Glutamatergic neuron (in vitro differentiated cells): Measurements from ENCODE around the gene MRPS2. TPM values are rescaled to one million over a fixed set of nuclear protein-coding genes. Genes with fewer than 3 reads are reported as not detected.

ENCODE experiments used
- DNase-seq: peaks from one replicate; pipeline ENCODE4 v3.0.0; 2022
- H3K27ac Mint-ChIP-seq: one replicate; pipeline ENCODE4 v1.8.0; 2020; ENCODE audit warnings: mild to moderate bottlenecking, mixed read lengths, inconsistent platforms; ENCODE audit not compliant: unreplicated experiment
- H3K27me3 Mint-ChIP-seq: one replicate; pipeline ENCODE4 v1.8.0; 2020; ENCODE audit warnings: mild to moderate bottlenecking, moderate library complexity, mixed read lengths, inconsistent platforms; ENCODE audit not compliant: unreplicated experiment
- H3K36me3 Mint-ChIP-seq: one replicate; pipeline ENCODE4 v1.8.0; 2020; ENCODE audit warnings: mild to moderate bottlenecking, mixed read lengths, inconsistent platforms; ENCODE audit not compliant: unreplicated experiment
- H3K4me1 Mint-ChIP-seq: one replicate; pipeline ENCODE4 v1.8.0; 2020; ENCODE audit warnings: mild to moderate bottlenecking, low read depth, mixed read lengths, inconsistent platforms; ENCODE audit not compliant: unreplicated experiment
- H3K4me3 Mint-ChIP-seq: one replicate; pipeline ENCODE4 v1.8.0; 2020; ENCODE audit warnings: mild to moderate bottlenecking, mixed read lengths, inconsistent platforms; ENCODE audit not compliant: unreplicated experiment
- H3K9me3 Mint-ChIP-seq: one replicate; pipeline ENCODE4 v1.8.0; 2020; ENCODE audit warnings: mild to moderate bottlenecking, moderate library complexity, mixed read lengths, inconsistent platforms; ENCODE audit not compliant: unreplicated experiment
- total RNA-seq: library from RNA; stranded (reverse); fragmentation: NEBNext Ultra II Directional; extraction: Animal tissue kit (Norgen Biotek cat#: 25700); gene quantifications from one replicate; pipeline ENCODE4 v1.2.1, GENCODE V29; 2021; ENCODE audit not compliant: unreplicated experiment
- TF ChIP-seq, protein P1 (sequence below): fragments of 200-600 bp; sonication (generic); IDR thresholded peaks from one replicate; pipeline ENCODE4 v1.5.0; 2021; ENCODE audit not compliant: partially characterized antibody, unreplicated experiment

MRPS2 gene
- total RNA-seq, 1 donor from 2014 or later, result 30.7 TPM

DNA sequence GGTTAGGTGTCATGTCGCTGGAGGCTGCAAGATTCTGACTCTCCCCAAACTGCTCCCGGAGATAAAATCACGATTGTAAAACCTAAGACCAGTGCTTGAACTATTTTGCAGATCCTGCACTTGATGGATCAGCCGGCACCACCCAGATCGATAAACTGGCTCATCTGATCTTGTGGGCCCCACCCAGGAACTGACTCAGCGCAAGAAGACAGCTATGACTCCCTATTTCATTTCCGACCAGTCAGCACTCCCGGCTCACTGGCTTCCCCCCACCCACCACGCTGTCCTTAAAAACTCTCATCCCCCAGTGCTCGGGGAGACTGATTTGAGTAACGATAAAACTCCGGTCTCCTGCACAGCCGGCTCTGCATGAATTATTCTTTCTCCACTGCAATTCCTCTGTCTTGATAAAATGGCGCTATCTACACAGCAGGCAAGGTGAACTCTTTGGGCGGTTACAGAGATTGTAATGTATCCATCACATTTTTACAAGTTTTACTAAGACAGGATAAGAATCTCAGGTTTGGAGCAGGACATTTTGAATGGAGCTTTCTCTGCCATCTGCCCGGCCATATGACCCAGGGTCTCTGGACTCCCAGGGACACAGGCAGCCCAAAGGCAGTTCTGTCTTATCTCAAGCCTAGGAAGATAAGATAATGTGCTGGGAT lies 31.5 kb upstream of the MRPS2 start:
- H3K27me3 Mint-ChIP-seq, result peaks cover 15% of the 10 kb centered on the region
- H3K36me3 Mint-ChIP-seq, result no peaks in the 10 kb centered on the region
- peaks cover 44% of the 10 kb centered on the region for H3K4me1 Mint-ChIP-seq
- peaks cover 7% of the 10 kb centered on the region for H3K9me3 Mint-ChIP-seq
- TF ChIP-seq, protein P1, sequence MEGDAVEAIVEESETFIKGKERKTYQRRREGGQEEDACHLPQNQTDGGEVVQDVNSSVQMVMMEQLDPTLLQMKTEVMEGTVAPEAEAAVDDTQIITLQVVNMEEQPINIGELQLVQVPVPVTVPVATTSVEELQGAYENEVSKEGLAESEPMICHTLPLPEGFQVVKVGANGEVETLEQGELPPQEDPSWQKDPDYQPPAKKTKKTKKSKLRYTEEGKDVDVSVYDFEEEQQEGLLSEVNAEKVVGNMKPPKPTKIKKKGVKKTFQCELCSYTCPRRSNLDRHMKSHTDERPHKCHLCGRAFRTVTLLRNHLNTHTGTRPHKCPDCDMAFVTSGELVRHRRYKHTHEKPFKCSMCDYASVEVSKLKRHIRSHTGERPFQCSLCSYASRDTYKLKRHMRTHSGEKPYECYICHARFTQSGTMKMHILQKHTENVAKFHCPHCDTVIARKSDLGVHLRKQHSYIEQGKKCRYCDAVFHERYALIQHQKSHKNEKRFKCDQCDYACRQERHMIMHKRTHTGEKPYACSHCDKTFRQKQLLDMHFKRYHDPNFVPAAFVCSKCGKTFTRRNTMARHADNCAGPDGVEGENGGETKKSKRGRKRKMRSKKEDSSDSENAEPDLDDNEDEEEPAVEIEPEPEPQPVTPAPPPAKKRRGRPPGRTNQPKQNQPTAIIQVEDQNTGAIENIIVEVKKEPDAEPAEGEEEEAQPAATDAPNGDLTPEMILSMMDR, result no peak
- no peak for DNase-seq
- H3K27ac Mint-ChIP-seq, result peak overlapping the region; percentile 95
- peak overlapping the region; percentile 80 for H3K4me3 Mint-ChIP-seq

DNA sequence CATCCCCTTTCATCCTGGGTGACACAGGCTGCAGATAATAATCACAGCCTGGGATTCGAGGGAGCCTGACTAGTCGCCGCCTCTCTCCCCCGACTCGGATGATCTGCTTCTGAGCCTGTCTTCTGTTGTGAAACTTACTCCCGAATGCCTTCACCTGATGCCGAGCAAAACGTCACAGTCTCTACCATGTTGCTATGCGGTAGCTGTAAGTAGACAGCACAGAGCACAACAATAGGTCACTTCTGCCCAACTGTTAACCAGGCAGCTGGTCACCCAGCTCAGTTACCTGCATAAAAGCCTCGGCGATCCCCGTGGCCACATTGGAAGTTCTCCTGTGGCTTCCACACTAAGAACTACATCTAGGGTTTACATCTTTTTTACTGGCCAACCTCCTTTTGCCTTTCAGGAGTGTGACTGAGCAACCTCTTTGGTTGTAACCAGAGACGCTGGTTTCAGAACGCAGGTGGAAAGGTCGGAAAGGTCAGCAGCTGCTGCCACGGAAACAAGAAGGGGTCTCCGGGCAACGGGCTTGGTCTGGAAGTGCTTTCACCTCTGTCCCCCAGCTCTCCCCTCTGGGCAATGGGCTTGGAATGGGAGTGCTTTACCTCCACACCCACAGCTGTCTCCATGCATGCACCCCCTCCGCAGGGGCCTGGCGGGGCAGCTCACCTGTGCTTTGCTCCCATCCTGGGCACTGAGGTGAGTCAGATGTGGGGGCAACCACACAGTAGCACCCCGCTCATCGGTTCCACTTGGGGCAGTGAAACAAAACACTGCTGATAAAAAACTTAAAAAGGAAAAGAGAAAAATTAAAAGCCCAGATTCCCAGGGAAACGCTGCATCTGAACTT lies 28.5 kb upstream of the MRPS2 start:
- peak; percentile 50 for DNase-seq
- H3K36me3 Mint-ChIP-seq, result no peaks in the 10 kb centered on the region
- H3K4me3 Mint-ChIP-seq, result peak overlapping the region; percentile 50
- peaks cover 50% of the 10 kb centered on the region for H3K4me1 Mint-ChIP-seq
- peak overlapping the region; percentile 82 for H3K27ac Mint-ChIP-seq
- peaks cover 14% of the 10 kb centered on the region for H3K27me3 Mint-ChIP-seq
- TF ChIP-seq, protein P1, result no peak
- peaks cover 7% of the 10 kb centered on the region for H3K9me3 Mint-ChIP-seq

DNA sequence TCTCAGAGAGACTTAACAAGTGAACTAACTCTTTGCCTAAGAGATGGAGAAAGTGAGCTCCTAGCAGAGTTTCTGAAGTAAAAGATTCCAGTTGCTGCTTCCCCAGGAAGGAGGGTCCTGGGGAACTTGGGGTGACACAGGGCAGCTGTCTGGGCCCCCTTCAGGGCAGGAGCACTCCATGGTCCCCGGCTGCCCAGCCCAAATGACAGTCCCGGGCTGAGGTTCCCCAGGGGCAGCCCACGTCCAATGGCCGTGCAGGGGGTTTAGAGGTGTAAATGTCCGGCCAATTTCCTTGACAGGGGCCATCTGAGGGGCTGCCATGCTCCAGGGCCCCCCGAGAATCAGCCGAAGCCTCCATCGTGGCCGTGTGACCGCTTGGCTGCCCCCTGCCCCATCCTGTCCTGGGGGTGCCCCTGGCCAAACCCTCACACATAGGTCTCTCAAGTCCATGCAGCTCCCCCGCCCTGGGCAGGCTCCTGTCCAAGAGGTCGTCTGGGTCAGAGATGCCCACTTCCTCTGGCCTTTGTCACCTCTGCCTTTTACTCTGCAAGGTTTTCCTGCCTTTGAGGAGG lies 26.4 kb upstream of the MRPS2 start:
- Mint-ChIP-seq H3K4me3 (no peak overlapping the region), H3K27me3 (peaks cover 10% of the 10 kb centered on the region), H3K36me3 (no peaks in the 10 kb centered on the region), H3K9me3 (peaks cover 10% of the 10 kb centered on the region), H3K27ac (no peak overlapping the region), H3K4me1 (peaks cover 40% of the 10 kb centered on the region)
- no peak for DNase-seq
- TF ChIP-seq, protein P1, result no peak

DNA sequence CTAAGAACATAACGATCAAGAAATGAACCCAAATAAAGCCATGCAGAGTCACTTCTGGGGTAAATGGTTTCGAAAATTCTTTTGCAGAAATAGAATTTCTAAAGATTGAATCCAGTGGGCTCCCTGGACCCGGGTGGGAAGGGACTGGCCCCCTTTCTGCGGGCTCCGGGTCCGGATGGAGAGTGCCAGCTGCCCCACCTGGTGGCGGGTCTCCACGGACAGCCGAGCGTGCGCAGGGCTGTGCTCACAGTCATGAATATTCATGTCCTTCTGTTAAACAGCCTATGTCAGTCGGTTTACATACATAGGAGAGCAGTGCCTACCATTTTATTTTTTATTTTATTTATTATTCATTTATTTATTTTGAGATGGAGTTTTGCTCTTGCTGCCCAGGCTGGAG lies 25.6 kb upstream of the MRPS2 start:
- H3K27ac Mint-ChIP-seq, result no peak overlapping the region
- peaks cover 9% of the 10 kb centered on the region for H3K9me3 Mint-ChIP-seq
- no peaks in the 10 kb centered on the region for H3K36me3 Mint-ChIP-seq
- TF ChIP-seq, protein P1, result peak; percentile 68
- DNase-seq, result peak; percentile 83
- H3K27me3 Mint-ChIP-seq, result peaks cover 7% of the 10 kb centered on the region
- no peak overlapping the region for H3K4me3 Mint-ChIP-seq
- H3K4me1 Mint-ChIP-seq, result peaks cover 35% of the 10 kb centered on the region
